Trophoblast cell (in vitro differentiated cells and primary cell): ENCODE measurements around the gene CRIP1.

Experiments
- DNase-seq, 2 donors: peaks; one replicate each; pipeline ENCODE4 v3.0.0-alpha.2; 2016
- H2AFZ ChIP-seq: 2 replicates; pipeline ENCODE4 v1.6.1; 2013; ENCODE audit warnings: low read length, moderate library complexity, mild to moderate bottlenecking; ENCODE audit not compliant: insufficient read depth, poor library complexity
- H2AK5ac ChIP-seq: 2 replicates; pipeline ENCODE4 v1.6.1; 2013; ENCODE audit warnings: mild to moderate bottlenecking, low read length
- H2BK120ac ChIP-seq: 2 replicates; pipeline ENCODE4 v1.6.1; 2013; ENCODE audit warnings: low read length, mild to moderate bottlenecking, moderate library complexity; ENCODE audit not compliant: insufficient read depth, poor library complexity
- H2BK12ac ChIP-seq: 2 replicates; pipeline ENCODE4 v1.6.1; 2013; ENCODE audit warnings: mild to moderate bottlenecking, low read length, moderate library complexity
- H2BK5ac ChIP-seq: 2 replicates; pipeline ENCODE4 v1.6.1; 2013; ENCODE audit warnings: low read length, low read depth, moderate library complexity, mild to moderate bottlenecking; ENCODE audit not compliant: poor library complexity
- H3K14ac ChIP-seq: 2 replicates; pipeline ENCODE4 v1.6.1; 2013; ENCODE audit warnings: mild to moderate bottlenecking, low read length
- H3K18ac ChIP-seq: 2 replicates; pipeline ENCODE4 v1.6.1; 2013; ENCODE audit warnings: mild to moderate bottlenecking, low read length
- H3K23ac ChIP-seq: 2 replicates; pipeline ENCODE4 v1.6.1; 2013; ENCODE audit warnings: low read length
- H3K27ac ChIP-seq: 2 replicates; pipeline ENCODE4 v1.5.1; 2013; ENCODE audit warnings: low read depth, mild to moderate bottlenecking, inconsistent platforms, low read length, moderate library complexity
- H3K27me3 ChIP-seq: 2 replicates; pipeline ENCODE4 v1.6.1; 2013; ENCODE audit warnings: inconsistent platforms, mild to moderate bottlenecking, low read length, moderate library complexity; ENCODE audit not compliant: insufficient read depth
- H3K36me3 ChIP-seq, 2 experiments: 1 replicate in 1 of 2; 2 replicates in 1 of 2; pipeline ENCODE4 v1.6.1; 2013; ENCODE audit warnings: low read length in 2 of 2, mild to moderate bottlenecking in 2 of 2, moderate library complexity in 1 of 2; ENCODE audit not compliant: insufficient read depth in 2 of 2, control insufficient read depth in 1 of 2
- H3K4ac ChIP-seq: 2 replicates; pipeline ENCODE4 v1.6.1; 2013; ENCODE audit warnings: low read depth, mild to moderate bottlenecking, low read length, moderate library complexity
- H3K4me1 ChIP-seq, 2 experiments: 1 replicate in 1 of 2; 2 replicates in 1 of 2; pipeline ENCODE4 v1.6.1; 2013; ENCODE audit warnings: low read length in 2 of 2, mild to moderate bottlenecking in 2 of 2, moderate library complexity in 1 of 2; ENCODE audit not compliant: insufficient read depth in 2 of 2, control insufficient read depth in 1 of 2
- H3K4me2 ChIP-seq: 2 replicates; pipeline ENCODE4 v1.6.1; 2013; ENCODE audit warnings: inconsistent platforms, mild to moderate bottlenecking, low read length, moderate library complexity
- H3K4me3 ChIP-seq: 2 replicates; pipeline ENCODE4 v1.5.1; 2013; ENCODE audit warnings: mild to moderate bottlenecking, low read depth, low read length, inconsistent platforms
- H3K79me1 ChIP-seq: one replicate; pipeline ENCODE4 v1.6.1; 2013; ENCODE audit warnings: low read length
- H3K79me2 ChIP-seq: 2 replicates; pipeline ENCODE4 v1.6.1; 2013; ENCODE audit warnings: low read length, mild to moderate bottlenecking; ENCODE audit not compliant: control insufficient read depth, insufficient read depth, poor library complexity
- H3K9ac ChIP-seq: 2 replicates; pipeline ENCODE4 v1.6.1; 2013; ENCODE audit warnings: mild to moderate bottlenecking, low read length
- H3K9me3 ChIP-seq: 2 replicates; pipeline ENCODE4 v1.6.1; 2013; ENCODE audit warnings: low read depth, mild to moderate bottlenecking, control low read depth, inconsistent platforms, low read length; ENCODE audit not compliant: insufficient read depth
- H4K12ac ChIP-seq: 2 replicates; pipeline ENCODE4 v1.6.1; 2013; ENCODE audit warnings: low read depth, mild to moderate bottlenecking, low read length, moderate library complexity
- H4K8ac ChIP-seq: 2 replicates; pipeline ENCODE4 v1.6.1; 2013; ENCODE audit warnings: low read depth, mild to moderate bottlenecking, low read length, moderate library complexity
- H4K91ac ChIP-seq: one replicate; pipeline ENCODE4 v1.6.1; 2013; ENCODE audit warnings: low read depth, mild to moderate bottlenecking, low read length, moderate library complexity
- WGBS: extraction: QIAGEN DNeasy Blood & Tissue Kit; methylation state at CpG from one replicate; pipeline ENCODE4 v1.1.7; 2013; ENCODE audit warnings: missing lambda C conversion rate; ENCODE audit not compliant: insufficient read length, insufficient coverage; ENCODE audit errors: extremely low coverage; 5-methylcytosine and 5-hydroxymethylcytosine counted together

CRIP1 gene

GRCh38 chr14:105500726-105501101 lies 14.0 kb downstream of the CRIP1 start:
- H2AK5ac ChIP-seq: no peak overlapping the region
- H3K4ac ChIP-seq: no peak overlapping the region
- no peak overlapping the region for H3K4me3 ChIP-seq
- H2AFZ ChIP-seq: no peak overlapping the region
- no peak overlapping the region for H4K8ac ChIP-seq
- DNase-seq: no peak
- no peaks in the 10 kb centered on the region for H3K79me2 ChIP-seq
- H3K36me3 ChIP-seq: peaks cover 0 to 5% of the 10 kb centered on the region in 2 experiments
- no peak overlapping the region for H4K12ac ChIP-seq
- no CpG with 5 or more reads among the region's 10 CpGs for WGBS
- no peak overlapping the region for H3K23ac ChIP-seq
- H3K79me1 ChIP-seq: no peaks in the 10 kb centered on the region
- H4K91ac ChIP-seq: no peak overlapping the region
- no peaks in the 10 kb centered on the region for H3K27me3 ChIP-seq
- H2BK5ac ChIP-seq: no peak overlapping the region
- no peak overlapping the region for H3K18ac ChIP-seq
- H3K9me3 ChIP-seq: peaks cover 50% of the 10 kb centered on the region
- no peak overlapping the region for H2BK120ac ChIP-seq
- H3K27ac ChIP-seq: no peak overlapping the region
- H3K9ac ChIP-seq: no peak overlapping the region
- no peak overlapping the region for H3K14ac ChIP-seq
- no peak overlapping the region for H3K4me2 ChIP-seq
- H3K4me1 ChIP-seq: no peaks in the 10 kb centered on the region
- no peak overlapping the region for H2BK12ac ChIP-seq

- Histone ChIP-seq H3K27ac (no peak overlapping the region), H4K8ac (no peak overlapping the region), H3K4me1 (no peaks in the 10 kb centered on the region), H2BK12ac (no peak overlapping the region), H3K9ac (no peak overlapping the region), H3K14ac (no peak overlapping the region), H3K9me3 (peaks cover 47% of the 10 kb centered on the region), H2BK120ac (no peak overlapping the region), H3K18ac (no peak overlapping the region), H4K91ac (no peak overlapping the region), H2BK5ac (no peak overlapping the region), H2AFZ (no peak overlapping the region), H2AK5ac (no peak overlapping the region), H3K4ac (no peak overlapping the region), H3K79me1 (no peaks in the 10 kb centered on the region), H3K4me3 (no peak overlapping the region), H3K79me2 (no peaks in the 10 kb centered on the region), H3K36me3 (peaks cover 0 to 5% of the 10 kb centered on the region in 2 experiments), H3K27me3 (no peaks in the 10 kb centered on the region), H3K23ac (no peak overlapping the region), H4K12ac (no peak overlapping the region), H3K4me2 (no peak overlapping the region)
- no peak for DNase-seq
- WGBS: no CpG with 5 or more reads among the region's 13 CpGs
Measured at GRCh38 chr14:105501504-105502291, 15.0 kb downstream of the CRIP1 start.

- Histone ChIP-seq H3K4me1 (no peaks in the 10 kb centered on the region), H3K18ac (no peak overlapping the region)
- no peak for DNase-seq
Measured at GRCh38 chr14:105502446-105503295, 16.0 kb downstream of the CRIP1 start.

GRCh38 chr14:105503296-105503640 lies 16.6 kb downstream of the CRIP1 start:
- no peak overlapping the region for H3K4ac ChIP-seq
- no peaks in the 10 kb centered on the region for H3K27me3 ChIP-seq
- H2AFZ ChIP-seq: no peak overlapping the region
- H3K4me3 ChIP-seq: no peak overlapping the region
- no peak overlapping the region for H3K18ac ChIP-seq
- H3K36me3 ChIP-seq: peaks cover 0 to 3% of the 10 kb centered on the region in 2 experiments
- no peak overlapping the region for H2AK5ac ChIP-seq
- no peaks in the 10 kb centered on the region for H3K79me2 ChIP-seq
- H4K12ac ChIP-seq: no peak overlapping the region
- no peak overlapping the region for H2BK12ac ChIP-seq
- no peaks in the 10 kb centered on the region for H3K4me1 ChIP-seq
- H3K79me1 ChIP-seq: no peaks in the 10 kb centered on the region
- H3K23ac ChIP-seq: no peak overlapping the region
- peaks cover 48% of the 10 kb centered on the region for H3K9me3 ChIP-seq
- no peak overlapping the region for H2BK5ac ChIP-seq
- no peak overlapping the region for H4K8ac ChIP-seq
- H3K14ac ChIP-seq: no peak overlapping the region
- no peak overlapping the region for H3K9ac ChIP-seq
- no CpG with 5 or more reads among the region's 7 CpGs for WGBS
- no peak overlapping the region for H4K91ac ChIP-seq
- H2BK120ac ChIP-seq: no peak overlapping the region
- DNase-seq: no peak
- no peak overlapping the region for H3K4me2 ChIP-seq
- no peak overlapping the region for H3K27ac ChIP-seq

More at GRCh38 chr14:105502446-105503295, 16.0 kb downstream of the CRIP1 start:
- Histone ChIP-seq H3K9ac (no peak overlapping the region), H2AK5ac (no peak overlapping the region), H3K4me3 (no peak overlapping the region), H2BK5ac (no peak overlapping the region), H2BK120ac (no peak overlapping the region), H3K14ac (no peak overlapping the region), H3K79me2 (no peaks in the 10 kb centered on the region), H3K79me1 (no peaks in the 10 kb centered on the region), H3K27ac (no peak overlapping the region), H3K9me3 (peaks cover 48% of the 10 kb centered on the region), H3K4me2 (no peak overlapping the region), H4K8ac (no peak overlapping the region), H4K91ac (no peak overlapping the region), H4K12ac (no peak overlapping the region), H3K23ac (no peak overlapping the region), H3K36me3 (peaks cover 0 to 4% of the 10 kb centered on the region in 2 experiments), H2AFZ (no peak overlapping the region), H3K27me3 (no peaks in the 10 kb centered on the region), H2BK12ac (no peak overlapping the region), H3K4ac (no peak overlapping the region)
- no CpG with 5 or more reads among the region's 18 CpGs for WGBS
